ENCODE results near the gene SLC4A1.

The SLC4A1 gene

DNA sequence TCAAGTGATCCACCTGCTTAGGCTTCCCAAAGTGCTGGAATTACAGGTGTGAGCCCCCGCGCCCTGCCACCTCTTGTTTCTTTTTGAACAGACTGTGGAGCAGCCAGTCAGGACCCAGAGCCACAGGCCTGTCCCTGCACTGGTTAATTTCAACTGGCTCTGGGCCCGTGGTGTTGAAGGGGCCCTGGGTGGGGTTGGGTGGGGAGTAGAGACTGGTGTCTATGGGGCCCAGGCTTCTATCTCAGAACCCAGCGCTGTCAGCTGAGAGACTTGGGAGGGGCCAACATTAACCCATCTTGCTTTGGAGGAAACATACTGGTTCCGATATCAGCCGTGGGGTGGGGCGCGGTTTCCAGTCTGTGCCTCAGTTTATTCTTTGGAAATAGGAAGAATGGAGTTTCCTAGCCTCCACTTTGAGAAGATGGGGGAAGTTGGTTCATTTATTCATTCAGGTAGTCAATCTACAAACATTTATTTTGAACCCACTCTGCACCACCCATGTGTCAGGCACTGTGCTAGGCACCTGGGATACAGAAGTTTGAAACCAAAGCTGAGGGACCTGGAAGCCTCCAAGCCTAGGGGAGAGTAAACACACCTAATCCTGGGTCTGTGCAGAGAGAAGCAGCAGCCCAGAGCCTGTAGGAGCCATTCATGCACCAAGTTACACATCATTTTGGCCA, 15.5 kb upstream of the SLC4A1 start:
- DNase-seq (ENCODE audit: low read depth in 3 of 3), result no peak

DNA sequence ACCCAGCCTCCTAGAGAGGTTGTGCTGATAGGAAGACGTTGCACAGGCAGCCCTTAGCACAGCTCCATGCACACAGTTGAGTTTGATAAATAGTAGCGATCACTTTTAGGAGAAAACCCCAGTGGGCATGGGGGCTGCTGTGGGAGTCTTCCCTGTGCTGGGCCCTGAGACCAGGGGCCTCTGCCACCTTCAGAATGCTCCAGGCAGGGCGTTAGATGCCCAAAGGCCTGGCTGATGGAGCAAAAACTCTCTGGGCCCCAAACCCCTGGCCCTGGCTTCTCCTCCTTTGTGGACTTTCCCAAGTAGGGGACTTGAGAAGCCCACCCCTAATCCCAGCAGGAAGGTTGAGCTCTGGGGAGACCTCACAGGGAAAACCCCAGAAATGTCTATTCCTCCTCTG, 14.3 kb upstream of the SLC4A1 start:
- DNase-seq (ENCODE audit: low read depth in 3 of 3), result no peak

DNA sequence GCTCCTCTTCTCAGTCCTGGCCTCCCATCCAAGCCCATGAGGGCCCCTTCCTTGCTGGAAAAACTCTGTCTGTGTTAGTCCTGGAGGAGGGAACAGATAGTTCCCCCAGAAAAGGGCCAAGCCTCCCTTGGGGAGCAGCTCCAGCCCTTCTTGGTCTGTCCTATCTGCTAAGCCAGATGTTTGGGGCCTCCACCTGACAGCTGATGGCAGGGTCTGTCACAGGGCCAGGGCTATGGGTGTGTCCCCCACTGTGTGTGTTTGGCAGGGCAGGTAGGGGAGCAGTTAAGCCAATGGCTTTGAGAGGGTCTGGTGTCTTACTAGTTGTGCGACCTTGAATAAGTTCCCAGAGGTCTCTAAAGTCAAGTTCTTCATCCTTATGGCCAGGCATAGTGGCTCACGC, 13.6 kb upstream of the SLC4A1 start:
- DNase-seq (ENCODE audit: low read depth in 3 of 3), result no peak

DNA sequence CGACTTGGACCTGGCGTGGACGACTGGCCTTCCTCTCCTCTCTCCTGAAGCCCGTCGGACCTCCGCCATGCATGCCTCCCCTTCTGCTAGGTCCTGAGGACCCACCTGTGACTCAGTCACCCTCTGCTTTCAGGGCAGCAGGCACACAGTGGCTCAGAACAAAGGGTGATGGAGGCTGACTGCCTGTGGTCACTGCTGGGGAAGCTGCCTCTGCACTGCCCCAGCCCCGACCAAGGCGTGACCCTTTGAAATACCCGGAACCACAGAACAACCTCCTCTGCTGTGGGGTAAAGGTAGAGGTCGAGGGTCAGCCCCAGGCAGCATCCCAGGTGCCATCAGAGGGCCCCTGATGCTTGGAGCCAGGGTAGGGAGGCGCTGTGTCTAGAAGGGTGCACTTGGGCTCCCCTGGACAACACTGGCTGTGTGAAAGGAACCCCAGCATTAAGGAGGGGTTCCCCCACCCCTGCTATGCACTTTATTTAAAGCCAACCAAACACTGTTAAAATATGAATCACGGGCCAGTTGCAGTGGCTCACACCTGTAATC, 12.5 kb upstream of the SLC4A1 start:
- DNase-seq (ENCODE audit: low read depth in 3 of 3), result no peak

GRCh38 chr17:44279666-44280391, 11.9 kb upstream of the SLC4A1 start:
- DNase-seq (ENCODE audit: low read depth in 3 of 3), result no peak

GRCh38 chr17:44279346-44279665, 11.4 kb upstream of the SLC4A1 start:
- DNase-seq (ENCODE audit: low read depth in 3 of 3), result no peak

GRCh38 chr17:44277976-44278375, 10.0 kb upstream of the SLC4A1 start:
- DNase-seq (ENCODE audit: low read depth in 3 of 3), result no peak

DNA sequence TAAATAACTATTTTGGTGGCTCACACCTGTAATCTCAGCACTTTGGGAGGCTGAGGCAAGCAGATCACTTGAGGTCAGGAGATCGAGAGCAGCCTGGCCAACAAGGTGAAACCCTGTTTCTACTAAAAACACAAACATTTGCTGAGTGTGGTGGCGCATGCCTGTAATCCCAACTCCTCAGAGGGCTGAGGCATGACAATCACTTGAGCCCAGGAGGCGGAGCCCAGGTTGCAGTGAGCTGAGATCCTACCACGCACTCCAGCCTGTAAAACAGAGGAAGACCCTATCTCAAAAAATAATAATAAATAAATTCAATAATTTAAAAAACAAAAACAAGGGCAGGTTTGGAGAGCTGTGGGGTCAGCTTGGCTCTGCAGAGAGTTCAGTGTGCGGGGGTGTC, 5.7 kb upstream of the SLC4A1 start:
- DNase-seq (ENCODE audit: low read depth in 3 of 3), result no peak

- DNase-seq (ENCODE audit: low read depth in 3 of 3), result no peak
Observed at GRCh38 chr17:44272954-44273353, 5.0 kb upstream of the SLC4A1 start.

DNA sequence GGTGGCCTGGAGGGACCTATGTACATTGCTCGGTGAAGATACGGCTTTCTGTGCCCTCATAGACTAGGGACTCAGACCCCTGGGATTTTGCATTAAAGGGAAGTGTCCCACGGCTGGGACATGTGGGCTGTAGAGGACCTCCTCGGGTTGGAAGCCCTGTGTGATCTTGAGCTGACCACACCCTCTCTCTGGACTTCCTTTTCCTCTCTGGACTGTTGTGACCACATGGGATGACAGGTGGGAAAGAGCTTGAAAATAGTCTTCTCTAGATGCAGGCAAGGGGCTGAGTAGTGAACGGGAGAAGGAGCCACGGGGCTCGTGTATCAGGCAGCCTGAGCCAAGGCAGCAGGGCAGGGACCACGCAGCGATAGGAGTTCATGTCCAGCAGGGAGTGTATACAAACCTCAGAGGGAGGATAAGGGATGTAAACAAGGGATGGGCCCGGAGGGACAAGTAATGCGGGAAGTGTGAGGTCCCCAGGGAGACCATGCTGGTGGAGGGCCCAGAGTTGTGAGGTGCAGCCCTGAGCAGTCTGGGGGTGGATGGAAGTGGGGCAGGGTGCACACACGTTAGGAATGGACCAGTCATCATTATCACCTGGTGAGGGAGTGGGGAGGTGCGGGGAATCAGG, 4.5 kb upstream of the SLC4A1 start:
- DNase-seq (ENCODE audit: low read depth in 3 of 3), result no peak

DNA sequence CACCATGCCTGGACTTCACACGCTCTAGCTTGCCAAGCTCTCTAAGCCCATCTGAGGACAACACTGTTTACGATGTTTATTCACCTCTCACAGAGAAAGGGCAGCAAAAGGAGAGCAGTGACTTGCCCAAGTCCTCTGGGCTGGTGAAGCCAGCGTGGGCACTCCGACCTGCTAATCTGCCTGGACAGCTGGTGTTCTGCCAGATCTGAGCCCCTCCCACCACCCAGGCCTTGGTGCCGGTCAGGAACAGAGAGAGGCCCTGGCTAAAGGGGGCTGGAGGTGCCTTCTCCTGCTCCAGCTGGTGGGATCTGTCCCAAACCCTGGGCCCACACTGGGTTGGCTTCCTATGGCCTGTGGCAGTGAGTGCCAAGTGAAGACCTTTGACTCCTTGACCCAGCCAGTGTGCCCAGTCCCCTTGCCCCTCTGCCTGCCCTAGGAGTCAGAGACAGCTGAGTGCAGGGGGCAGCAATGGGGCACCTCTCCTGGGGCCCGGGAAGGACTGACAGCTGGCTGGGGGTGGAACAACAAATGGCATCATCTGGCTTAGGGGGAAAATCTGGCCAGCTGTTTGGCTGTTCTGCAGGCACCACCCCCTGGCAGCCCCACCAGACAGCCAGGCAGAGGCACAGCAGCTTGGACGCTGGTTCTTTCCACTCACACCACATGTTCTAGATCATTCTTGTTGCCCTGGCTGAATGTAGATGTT, 1.8 kb upstream of the SLC4A1 start:
- no peak for DNase-seq (ENCODE audit: low read depth in 3 of 3)

DNA sequence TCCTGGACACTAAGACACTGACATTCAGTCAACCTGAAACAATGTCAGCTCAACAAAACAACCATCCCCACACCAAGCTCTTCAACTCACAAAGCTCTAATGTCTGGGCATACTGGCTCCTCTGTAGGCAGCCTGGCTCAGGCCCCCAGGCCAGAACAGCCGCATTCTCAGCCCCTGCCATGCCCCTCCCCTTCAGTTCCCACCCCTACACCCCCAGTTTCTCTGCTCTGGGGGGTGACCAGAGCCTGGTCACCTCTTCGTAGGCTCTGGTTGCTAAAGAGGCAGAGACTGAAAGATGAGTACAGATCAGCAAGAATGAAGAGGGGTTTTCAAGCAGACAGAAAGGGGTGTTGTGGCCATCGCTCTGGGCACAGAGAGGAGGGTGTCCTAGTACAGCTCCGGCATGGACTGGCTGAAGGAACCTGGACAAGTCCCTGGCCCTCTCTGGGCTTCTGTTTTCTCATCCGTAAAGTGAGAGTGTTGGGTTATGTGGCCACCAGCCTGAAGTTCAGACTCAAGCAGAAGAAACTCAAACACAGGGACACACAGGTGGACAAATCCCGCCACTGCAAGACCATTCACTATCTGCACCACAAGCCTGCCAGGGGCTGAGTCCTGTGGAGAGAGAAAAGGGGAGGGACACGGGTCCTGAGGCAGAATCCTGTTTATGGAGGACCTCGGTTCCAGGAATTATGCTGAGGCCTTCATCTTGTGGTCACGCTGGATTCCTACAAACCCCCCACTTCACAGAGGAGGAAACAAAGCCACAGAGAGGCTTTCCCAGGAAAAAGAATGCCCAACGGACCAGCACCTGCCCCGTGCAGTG, 987 bp upstream of the SLC4A1 start:
- DNase-seq (ENCODE audit: low read depth in 3 of 3), result no peak

GRCh38 chr17:44267165-44267455, 825 bp downstream of the SLC4A1 start:
- no peak for DNase-seq (ENCODE audit: low read depth in 3 of 3)

- no peak for DNase-seq (ENCODE audit: low read depth in 3 of 3)
Observed at GRCh38 chr17:44266402-44267164, 1.4 kb downstream of the SLC4A1 start.

GRCh38 chr17:44263345-44263902, 4.5 kb downstream of the SLC4A1 start:
- DNase-seq (ENCODE audit: low read depth in 3 of 3), result no peak

DNA sequence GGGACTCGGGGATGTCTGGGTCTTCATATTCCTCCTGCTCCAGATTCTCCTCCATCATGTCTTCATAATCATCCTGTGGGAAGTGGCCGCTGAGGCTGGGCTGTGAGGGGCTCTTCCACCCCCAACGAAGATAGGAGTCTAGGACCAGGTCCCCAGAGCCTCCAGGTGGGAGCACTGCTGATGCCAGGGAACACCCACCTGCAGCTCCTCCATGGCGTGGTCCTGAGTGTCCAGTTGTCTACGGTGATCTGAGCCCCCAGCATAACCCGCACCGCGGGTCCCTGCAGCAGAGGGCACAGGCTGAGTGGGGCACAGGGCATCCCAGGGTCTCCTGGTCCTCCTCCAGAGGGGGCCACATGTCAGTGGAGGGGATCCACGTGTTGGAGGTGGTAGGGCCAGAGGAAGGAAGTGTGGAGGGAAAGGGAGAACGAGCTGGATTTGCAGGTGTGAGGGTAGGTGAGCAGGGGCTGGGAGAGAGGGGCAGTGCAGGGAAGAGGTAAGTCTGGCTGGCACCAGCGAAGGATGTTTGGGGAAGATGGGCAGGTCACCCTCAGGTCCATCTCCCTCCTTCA, 5.2 kb downstream of the SLC4A1 start:
- no peak for DNase-seq (ENCODE audit: low read depth in 3 of 3)

DNA sequence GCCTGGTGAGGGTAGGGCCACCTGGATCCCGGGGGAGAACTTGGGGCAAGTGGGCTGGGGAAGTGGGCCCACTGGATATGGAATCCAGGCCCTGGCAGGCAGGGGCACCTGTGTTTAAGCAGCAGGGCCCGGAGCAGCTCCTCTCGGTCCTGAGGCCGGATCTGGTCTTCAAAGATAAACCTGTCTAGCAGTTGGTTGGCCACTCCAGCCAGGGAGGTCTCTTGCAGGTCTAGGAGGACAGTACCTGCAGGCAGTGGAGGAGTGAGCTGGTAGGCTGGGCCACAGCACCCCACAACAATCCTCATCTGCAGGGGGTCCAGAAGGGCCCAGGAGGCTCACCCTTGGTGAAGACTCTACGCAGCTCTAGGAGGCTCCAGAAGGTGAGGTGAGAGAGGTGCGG, 7.6 kb downstream of the SLC4A1 start:
- no peak for DNase-seq (ENCODE audit: low read depth in 3 of 3)

DNA sequence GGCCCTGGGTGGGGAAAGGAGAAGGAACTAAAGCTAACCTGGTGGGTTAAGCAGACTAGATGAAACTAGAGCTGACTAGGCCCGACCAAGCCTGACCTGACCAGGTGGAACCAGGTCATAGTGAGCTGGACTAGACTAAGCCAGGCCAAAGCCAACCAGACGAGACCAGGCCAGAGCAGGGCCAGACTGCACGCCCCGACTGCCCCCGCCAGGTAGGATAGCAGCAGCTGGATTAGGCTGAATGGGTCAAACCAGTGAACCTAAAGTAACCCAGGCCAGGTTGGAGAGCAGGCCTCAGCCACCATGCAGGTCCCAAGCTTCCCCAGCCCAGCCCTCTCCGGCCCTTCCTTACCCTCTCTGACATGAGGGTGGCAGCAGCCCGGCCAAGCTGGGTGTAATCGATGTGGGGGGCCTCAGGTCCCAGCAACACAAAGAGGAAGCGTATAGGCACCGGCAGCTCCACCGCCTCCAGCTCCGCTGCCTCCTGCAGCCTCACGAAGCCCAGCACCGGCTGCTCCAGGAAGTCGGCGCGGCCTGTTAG, 9.1 kb downstream of the SLC4A1 start:
- DNase-seq (ENCODE audit: low read depth in 3 of 3), result no peak

DNA sequence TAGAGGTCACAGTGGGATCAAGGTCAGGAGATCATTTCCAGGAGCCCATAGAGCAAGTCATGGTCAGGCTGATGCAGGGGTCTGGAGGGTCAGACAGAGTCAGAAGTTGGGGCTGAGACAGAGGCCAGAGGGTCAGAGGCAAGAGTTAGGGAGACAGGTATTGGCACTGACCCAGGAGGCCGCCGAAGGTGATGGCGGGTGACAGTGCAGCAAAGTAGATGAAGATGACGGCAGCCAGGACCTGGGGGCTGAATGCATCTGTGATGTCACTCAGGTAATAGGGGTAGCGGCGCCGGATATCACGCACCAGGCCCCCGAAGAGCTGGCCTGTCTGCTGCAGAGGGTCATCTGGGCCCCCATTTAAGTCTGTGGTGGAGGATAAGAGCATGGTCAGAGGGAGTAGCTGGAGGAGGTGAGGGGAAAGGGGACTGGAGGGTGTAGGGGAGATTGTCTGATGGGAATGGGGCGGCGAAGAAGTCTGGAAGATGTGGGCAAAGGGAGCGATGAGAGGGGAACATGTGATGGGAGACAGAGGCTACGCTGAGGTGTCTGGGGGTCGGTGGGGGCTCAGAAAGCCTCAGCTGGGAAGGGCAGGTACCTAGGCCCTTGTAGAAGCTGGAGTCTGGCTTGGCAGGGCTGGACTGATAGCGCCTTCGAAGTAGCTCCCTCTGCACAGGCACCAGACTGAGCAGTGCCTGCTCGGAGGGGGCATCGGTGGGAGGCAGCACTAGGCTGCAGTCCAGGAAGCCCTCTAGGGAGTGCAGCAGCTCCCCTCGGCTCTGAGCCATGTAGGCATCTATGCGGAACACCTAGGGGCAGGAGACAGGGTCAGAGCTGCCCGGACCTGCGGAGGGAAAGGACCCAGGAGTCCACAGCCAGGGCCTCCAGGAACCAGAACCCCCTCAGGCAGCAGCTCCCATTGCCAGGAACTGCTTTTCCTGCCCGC, 9.8 kb downstream of the SLC4A1 start:
- no peak for DNase-seq (ENCODE audit: low read depth in 3 of 3)

All from stimulated activated CD4-positive, alpha-beta T cell treated with anti-CD3 and anti-CD28 coated beads, TNF-alpha, amount 100 ng/mL, for 4 hours (primary cell).